ENCODE results near the gene FSTL5.

DNA sequence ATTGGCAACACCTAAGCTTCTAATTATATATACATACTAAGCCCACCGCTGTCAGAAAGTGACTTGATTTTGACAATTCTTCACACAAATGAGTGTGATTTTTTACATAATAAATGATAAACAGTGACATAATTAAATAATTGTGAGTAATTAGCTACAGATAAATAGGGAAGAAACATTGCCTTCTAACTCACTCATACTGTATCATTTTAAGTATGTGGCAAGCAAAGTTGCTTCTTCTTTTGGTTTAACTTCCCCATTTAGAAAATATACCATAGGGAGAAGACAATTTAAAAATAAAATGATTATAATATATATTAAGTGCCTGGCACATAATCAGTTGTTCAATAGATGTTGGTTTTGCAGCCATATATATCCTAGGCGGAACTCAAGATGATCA, 644.2 kb downstream of the FSTL5 start:
- TF ChIP-seq NR2F6 (CRISPR knock-in tag; IDR thresholded peaks at IDR 0.05) (no peak), ZNF79 (CRISPR knock-in tag; IDR thresholded peaks at IDR 0.05; ENCODE audit: low read depth) (no peak), CTCF (IDR thresholded peaks at IDR 0.05 in 2 of 3, conservative IDR thresholded peaks at IDR 0.05 in 1 of 3; ENCODE audit: insufficient read depth in 2 of 3, low read depth in 1 of 3, low read length in 3 of 3) (no peak), TARDBP (IDR thresholded peaks at IDR 0.05) (no peak), SIN3A (IDR thresholded peaks at IDR 0.05; ENCODE audit: borderline replicate concordance in 2 of 2, control insufficient read depth in 1 of 2, low read depth in 2 of 2, low read length in 2 of 2) (no peak), POLR2A (conservative IDR thresholded peaks at IDR 0.05) (no peak), SP1 (CRISPR knock-in tag; IDR thresholded peaks at IDR 0.05) (no peak)
